Cardiac fibroblast (primary cell): ENCODE data around the gene WNT2B.
A peak's percentile ranks its signal among the peaks of the same experiment; 100 is the strongest.
"Not testable (repeated sequence)": the region's sequence is repeated elsewhere in the genome, so short reads cannot be mapped to it uniquely, and the experiment has no call there.

Experiments used
- DNase-seq, 2 donors: peaks; one replicate each; pipeline versions ENCODE4 v3.0.0 to v3.0.0-alpha.2; 2010; ENCODE audit warnings: low read depth in 2 of 2
- H3K4me3 ChIP-seq, 2 donors: replicated peaks in 1 of 2; 1 replicate in 1 of 2; 2 replicates in 1 of 2; pipeline ENCODE4 v1.5.1; 2011; ENCODE audit warnings: low read depth in 2 of 2, low read length in 2 of 2, mild to moderate bottlenecking in 2 of 2, moderate library complexity in 1 of 2
- TF ChIP-seq, protein P1 (sequence below): IDR thresholded peaks from one replicate; pipeline ENCODE4 v1.5.1; 2011; ENCODE audit warnings: low read depth, mild to moderate bottlenecking, low read length, inconsistent platforms

Gene WNT2B

GRCh38 chr1:112466078-112466660 lies 42.6 kb upstream of the WNT2B start:
- peak overlapping the region; percentile 35 to 40 for H3K4me3 ChIP-seq
- TF ChIP-seq, protein P1, sequence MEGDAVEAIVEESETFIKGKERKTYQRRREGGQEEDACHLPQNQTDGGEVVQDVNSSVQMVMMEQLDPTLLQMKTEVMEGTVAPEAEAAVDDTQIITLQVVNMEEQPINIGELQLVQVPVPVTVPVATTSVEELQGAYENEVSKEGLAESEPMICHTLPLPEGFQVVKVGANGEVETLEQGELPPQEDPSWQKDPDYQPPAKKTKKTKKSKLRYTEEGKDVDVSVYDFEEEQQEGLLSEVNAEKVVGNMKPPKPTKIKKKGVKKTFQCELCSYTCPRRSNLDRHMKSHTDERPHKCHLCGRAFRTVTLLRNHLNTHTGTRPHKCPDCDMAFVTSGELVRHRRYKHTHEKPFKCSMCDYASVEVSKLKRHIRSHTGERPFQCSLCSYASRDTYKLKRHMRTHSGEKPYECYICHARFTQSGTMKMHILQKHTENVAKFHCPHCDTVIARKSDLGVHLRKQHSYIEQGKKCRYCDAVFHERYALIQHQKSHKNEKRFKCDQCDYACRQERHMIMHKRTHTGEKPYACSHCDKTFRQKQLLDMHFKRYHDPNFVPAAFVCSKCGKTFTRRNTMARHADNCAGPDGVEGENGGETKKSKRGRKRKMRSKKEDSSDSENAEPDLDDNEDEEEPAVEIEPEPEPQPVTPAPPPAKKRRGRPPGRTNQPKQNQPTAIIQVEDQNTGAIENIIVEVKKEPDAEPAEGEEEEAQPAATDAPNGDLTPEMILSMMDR: peak; percentile 83
- DNase-seq: peak; percentile 96 to 98

DNA sequence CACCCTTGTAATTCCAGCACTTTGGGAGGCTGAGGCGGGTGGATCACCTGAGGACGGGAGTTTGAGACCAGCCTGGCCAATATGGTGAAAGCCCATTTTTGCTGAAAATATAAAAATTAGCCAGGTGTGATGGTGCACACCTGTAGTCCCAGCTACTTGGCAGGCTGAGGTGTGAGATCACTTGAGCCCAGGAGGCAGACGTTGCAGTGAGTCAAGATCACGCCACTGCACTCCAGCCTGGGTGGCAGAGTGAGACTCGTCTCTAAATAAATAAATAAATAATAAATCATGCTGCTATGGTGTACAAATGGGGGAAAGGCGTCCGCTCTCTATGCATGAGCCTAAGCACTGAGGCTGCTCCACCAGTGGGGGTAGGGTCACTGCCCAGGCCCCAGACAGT lies 38.4 kb upstream of the WNT2B start:
- not testable (repeated sequence) for H3K4me3 ChIP-seq, DNase-seq

GRCh38 chr1:112470966-112471365 lies 37.8 kb upstream of the WNT2B start:
- DNase-seq: no peak
- H3K4me3 ChIP-seq: no peak overlapping the region
- TF ChIP-seq, protein P1: no peak

DNA sequence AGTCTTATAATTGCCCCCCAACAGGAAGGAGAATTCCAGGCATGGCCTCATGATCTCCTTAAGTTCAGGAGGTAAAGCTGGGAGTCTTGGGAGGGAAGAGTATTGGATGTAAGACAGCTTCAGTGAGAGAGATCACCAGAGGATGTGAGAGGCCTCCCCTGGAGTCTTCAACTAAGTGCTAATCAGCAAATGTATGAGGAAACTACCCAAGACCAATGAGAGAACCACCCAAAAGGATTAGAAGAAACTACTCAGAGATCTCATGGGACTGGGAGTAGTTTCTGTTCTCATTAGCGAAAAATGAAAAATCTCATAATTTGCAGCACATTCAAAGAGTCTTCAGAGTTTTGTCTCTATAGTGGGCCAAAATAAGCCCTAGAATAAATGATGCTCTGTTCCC lies 36.6 kb upstream of the WNT2B start:
- TF ChIP-seq, protein P1: no peak
- no peak for DNase-seq
- H3K4me3 ChIP-seq: no peak overlapping the region

GRCh38 chr1:112477550-112477949 lies 31.2 kb upstream of the WNT2B start:
- no peak for DNase-seq
- TF ChIP-seq, protein P1: no peak
- H3K4me3 ChIP-seq: no peak overlapping the region

- TF ChIP-seq, protein P1: no peak
- no peak overlapping the region for H3K4me3 ChIP-seq
- DNase-seq: no peak
Observed at GRCh38 chr1:112478314-112478713, 30.5 kb upstream of the WNT2B start.

DNA sequence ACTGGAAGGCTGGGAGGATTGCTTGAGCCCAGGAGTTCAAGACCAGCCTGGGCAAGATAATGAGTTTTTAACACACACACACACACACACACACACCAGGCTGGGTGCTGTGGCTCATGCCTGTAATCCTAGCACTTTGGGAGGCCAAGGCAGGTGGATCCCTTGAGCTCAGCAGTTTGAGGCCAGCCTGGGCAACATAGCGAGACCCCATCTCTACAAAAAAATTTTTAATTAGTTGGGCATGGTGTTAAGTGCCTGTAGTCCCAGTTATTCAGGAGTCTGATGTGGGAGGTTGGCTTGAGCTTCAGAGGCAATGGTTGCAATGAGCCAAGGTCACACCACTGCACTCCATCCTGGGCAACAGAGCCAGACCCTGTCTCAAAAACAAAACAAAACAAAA lies 22.7 kb upstream of the WNT2B start:
- not testable (repeated sequence) for DNase-seq, H3K4me3 ChIP-seq

- not testable (repeated sequence) for H3K4me3 ChIP-seq
- DNase-seq: peak in 1 of 2 donors; percentile 52
Observed at GRCh38 chr1:112487686-112488085, 21.1 kb upstream of the WNT2B start.
